NOMO-1 (cell line): ENCODE data around the gene MTNR1A.
A peak's percentile ranks its signal among the peaks of the same experiment; 100 is the strongest.

Source experiments
- DNase-seq, 2 experiments: peaks; one replicate each; lab custom pipeline; 2025; ENCODE audit not compliant: unreplicated experiment in 2 of 2; lab: John Stamatoyannopoulos, UW

The MTNR1A gene

DNA sequence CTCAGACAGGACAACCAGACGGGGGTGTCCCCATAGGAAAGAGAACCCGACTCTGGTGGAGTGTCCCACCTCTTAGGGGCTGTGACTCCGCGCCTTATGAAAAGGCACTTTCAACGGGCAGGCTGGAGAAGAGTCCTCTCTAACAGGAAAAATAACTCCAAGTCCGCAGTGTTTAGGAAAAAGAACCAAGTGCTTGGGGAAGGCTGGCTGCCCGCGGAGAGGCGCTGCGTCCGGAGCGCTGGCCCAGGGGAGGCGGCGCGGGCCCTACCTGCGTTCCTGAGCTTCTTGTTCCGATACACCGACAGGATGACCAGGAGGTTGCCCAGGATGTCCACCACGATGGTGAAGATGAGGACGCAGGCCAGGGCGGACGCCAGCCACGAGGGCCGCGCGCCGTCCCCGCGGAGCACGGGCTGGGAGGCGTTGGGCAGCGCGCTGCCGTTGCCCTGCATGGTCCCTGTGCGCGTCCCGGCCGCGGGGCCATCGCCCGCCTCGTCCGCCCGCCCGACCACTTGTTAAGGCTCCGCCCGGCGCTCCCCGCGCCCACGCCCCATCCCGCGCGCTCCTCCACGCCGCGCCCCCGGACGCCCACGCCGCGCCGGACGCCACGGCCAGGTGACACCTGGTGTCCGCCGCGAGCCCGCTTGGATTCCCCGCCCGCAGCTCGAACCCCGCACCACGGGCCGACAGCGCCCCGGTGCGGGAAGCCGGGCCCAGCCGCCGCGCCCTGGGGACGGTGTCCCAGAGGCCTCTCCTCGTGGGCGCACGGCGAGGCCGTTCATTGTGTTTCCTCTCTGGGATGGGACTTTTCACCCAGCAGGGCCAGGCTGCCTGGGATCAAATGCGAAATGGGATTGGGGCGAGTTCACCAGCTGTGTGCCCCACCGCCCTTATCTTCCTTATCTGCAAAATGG is at the start of gene MTNR1A:
MTNR1A (minus strand) TSS at position 654 of the 914 bp plus-strand sequence; CDS start at position 452, 202 bp downstream.
- DNase-seq, result no peak

DNA sequence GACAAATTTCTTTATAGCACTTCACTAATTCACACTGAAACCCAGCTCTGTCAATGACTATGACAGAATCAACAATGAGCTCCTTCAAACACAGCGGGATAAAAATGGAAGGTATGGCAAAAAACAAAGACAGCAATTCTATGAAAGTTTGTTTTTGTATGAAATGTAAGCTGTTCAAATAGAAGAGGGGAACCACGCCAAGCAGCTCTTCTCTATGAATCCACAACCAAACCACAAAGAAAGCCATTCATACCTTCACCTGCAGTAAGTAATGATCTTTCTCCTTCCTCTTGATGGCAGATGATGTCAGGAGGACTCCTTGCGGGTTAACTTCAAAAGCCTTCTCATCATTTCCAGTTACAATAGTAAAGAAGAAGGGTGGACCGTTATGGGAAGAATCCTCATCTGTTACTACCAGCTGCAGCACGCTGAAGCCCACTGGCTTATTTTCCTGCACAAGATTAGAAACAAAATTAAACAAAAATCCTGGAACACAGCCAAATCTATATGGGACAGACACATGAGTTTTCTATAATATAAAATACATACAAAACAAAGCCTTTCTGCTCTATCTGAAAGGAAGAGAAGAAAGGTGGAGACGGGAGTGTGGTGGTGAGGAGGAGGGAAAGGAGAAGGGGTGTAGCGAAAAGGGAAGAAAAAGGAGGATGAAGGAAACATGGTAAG is 48.9 kb upstream of the MTNR1A start:
- DNase-seq, result no peak

DNA sequence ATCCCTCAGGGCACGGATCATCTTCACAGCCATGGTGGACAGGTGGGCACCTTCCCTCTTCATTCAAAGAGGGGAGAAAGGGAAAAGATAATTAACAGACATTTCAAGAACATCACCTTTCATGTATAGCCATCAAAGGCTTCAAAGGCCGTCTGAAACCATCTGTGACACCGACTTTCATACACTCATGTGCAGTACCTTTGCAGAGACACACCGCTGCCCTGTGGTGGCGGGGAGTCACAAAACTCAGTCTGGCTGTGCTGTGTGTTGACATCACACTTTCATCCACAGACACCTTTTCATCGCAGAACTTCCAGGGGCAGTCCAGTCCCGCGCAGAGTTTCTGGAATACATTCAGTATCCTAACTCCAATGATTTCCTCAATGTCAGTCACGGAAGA is 47.6 kb upstream of the MTNR1A start:
- DNase-seq, result no peak

DNA sequence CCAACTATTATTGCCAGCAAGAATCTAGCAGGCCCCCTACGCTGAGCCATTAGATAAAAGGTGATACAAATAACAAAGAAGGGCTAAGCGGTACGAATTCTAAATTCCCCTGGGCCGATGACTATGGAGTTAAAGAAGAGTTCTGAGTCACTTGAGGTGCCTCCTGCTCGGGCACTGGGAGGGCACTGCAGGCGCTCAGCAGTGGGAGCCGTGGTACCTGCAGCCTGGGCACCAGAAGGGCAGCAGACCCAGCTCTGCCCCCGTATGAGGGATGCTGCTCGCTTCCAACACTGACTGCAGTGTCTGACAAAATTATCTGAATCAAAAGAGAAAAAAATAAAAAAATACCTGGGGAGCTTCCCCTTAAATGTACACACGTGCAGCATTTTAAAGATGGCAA is 44.1 kb upstream of the MTNR1A start:
- no peak for DNase-seq

DNA sequence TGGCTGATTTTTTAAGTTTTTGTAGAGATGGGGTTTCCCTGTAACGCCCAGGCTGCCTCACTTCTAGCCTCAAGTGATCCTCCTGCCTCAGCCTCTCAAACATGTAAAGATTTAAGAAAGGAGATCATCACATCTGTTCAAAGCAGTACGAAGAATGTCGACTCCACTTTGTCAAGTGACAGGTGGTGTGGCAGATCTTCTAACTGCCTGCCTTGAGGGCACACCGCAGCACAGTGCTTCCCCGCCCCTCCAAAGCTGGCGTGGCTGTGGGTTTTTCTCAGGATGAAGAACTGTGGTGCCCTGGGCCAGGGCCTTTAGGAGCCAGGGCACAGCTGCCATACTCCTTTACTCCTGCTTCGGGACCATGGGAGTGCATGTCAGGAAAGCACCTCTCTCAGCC is 43.3 kb upstream of the MTNR1A start:
- no peak for DNase-seq

DNA sequence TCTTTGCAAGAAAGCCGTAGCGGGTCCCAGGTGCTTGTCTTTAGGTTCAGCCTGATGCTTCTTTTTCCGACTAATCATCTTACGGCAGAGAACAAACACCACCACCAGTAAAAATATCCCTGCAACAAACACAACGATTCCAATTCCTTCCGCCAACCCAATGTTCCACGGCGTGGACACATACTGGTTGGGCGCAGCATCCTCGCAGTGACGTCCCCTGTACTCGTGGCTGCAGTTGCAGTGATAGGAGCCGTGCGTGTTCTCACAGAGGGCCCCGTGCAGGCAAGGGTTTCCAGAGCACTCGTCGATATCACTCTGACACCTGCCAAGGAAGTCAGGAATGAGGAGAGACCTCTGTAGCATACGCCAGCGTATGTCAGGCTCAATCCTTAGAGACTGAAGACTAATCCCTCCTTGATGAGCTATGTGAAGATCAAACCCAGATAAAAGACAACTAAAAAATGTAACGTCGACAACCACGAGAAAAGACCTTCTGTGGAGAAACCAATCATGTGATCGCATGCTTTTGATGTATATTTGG is 41.6 kb upstream of the MTNR1A start:
- DNase-seq, result no peak

DNA sequence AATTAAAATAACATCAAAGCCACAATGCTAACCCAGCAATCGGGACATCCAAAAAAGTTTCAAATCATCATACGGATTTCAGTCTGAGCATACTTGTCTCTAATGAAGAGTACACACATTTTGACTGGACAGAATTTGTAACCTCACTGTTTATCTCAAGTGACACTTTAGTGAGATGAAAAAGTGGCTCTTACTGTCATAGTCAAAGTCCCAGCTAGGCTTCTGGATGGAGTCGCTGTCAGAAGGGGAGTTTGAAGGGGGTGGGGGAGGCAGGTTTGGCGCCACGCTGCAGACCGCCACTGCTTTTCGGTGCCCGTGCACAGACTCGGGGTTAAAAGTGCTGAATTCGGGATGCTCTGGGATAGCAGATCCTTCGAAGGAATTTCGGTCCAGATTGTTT is 41.0 kb upstream of the MTNR1A start:
- no peak for DNase-seq

DNA sequence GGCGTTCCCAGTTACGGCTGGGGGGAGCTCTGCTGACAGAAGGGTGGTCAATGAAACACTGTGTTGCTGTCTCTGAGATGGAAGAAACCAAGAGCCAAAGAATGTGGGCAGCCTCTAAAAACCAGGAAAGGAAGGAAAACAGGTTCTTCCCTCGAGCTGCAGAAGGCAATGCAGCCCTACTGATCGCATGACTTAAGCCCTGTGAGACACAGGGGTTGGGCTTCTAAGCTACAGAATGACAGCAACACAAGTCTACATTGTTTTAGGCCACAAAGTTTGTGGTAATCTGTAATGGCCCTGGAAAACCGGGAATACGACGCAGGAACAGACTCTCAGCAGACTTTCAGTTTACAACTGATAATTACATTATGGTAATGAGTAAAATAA is 38.2 kb upstream of the MTNR1A start:
- no peak for DNase-seq

DNA sequence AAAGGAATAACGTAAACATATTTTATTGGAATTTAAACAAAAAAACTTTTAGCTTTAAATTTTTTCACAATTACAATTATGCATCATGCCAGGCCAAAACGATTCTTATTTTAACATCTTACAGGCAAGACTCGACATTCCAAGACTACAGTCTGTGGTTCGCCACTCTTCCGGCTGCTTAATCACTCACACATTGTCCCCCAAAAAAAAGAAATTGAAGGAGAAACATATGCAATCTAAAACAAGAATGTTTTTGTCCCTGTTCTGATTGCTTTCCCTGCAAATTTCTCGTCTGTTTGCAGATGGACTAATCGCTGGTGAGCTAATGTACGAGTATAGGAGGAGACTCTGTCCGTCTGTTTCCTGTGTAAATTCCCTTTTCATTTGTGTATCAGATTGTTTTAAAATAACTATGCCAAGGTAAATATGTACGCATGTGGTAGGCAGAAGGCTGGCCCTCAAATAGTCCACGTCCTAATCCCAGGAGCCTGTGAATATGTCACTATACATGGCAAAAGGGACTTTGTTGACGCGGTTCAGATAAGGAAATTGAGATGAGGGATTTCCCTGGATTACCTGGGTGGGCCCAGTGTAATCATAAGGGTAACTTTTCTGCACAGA is 37.7 kb upstream of the MTNR1A start:
- DNase-seq, result no peak

DNA sequence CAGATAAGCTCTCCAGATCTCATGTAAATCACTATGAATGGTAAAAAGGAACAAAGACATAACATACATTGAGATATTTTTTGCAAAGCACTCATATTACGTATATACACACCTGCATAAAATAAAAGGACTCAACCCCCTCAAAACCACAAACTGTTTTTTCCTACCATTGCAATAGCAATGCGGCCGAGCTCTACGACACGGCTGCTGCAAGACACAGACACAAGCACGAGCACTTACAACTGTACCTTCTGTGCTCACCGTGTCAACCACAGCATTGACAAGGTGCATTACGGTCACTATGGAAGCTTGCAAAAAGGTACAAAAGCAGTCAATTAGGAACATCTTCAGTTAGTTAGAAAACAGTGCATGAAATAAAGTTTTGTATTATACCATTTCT is 37.1 kb upstream of the MTNR1A start:
- no peak for DNase-seq

DNA sequence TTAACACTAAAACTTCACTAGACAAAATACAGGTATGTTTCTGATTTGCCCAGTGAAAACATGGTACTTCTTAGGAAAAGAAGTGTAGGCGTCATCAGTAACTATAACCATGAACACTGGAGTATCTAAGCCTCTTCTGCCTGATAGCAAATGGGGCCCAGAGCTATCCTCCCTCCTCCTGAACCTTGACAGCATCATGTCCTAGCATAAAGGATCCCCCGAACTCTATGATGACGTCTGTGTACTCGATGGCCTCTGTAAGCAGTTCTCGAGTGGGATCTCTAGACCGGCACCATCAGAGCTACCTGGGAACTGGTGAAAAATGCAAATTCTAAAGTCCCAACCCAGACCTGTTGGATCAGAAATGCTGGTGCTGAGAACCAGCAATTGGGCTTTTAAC is 36.3 kb upstream of the MTNR1A start:
- DNase-seq, result no peak

DNA sequence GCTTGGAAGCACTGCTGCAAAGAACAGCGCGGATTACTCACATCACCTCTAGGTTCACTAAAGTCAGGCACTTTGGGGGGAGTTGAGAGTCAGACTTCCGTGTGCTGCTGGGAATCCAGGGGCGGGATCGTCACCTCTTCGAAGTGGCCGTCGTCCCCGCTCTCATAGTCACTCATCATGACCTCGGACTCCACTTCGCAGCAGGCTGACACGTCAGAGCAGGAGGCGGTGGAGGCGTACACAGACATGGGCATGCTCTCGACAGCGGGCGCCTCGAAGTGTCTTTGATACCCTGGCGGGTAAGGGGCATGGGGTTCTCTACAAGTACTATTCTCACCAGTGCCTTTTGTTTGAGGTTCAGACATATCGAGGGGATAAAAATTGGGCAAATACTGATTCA is 33.1 kb upstream of the MTNR1A start:
- DNase-seq, result no peak

DNA sequence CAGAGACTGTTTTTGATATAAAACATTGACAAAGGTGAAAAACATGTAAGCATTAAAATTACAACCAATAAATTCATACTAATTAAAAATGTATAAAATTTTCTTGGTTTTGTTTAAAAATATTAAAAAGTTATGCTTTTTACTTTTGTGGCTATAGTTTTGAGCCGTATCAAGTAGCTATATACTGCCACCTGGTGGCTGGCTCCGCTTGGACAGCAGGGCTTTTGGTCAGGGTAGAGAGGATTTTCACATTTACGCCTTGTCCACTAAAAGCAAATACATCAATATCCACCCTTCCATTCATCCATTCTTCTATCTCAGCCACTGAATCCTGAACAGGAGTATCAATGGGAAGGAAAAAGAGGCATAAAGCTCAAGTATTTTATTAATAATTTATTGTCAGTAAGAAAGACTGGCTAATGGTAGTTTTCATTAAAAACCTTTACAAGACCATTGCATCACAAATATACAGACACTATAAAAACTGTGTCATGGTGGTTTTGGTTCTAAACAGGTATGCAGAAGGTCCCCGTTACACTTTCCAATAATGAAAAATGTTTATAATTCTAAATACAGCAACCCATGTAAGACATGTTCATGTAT is 32.1 kb upstream of the MTNR1A start:
- peak in 1 of 2 experiments; percentile 6 for DNase-seq

DNA sequence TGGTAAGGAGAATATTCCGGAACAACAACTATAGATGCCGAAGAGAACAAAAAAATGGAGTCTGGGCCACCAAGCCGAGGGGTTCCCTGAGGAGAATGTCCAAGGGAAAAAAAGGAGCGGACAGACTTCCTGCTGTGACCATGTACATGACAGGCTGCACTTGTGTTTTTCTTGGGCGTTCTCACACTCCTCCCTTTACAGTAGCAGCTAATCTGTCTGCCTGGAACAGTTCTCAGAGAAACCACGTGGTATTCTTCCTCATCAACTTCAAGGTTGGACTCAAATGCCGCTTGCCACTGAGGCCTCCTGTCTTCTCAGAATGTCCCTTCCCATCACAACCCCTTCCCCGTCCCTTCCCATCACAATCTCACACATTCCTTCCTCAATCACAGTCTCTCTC is 30.8 kb upstream of the MTNR1A start:
- DNase-seq, result no peak

DNA sequence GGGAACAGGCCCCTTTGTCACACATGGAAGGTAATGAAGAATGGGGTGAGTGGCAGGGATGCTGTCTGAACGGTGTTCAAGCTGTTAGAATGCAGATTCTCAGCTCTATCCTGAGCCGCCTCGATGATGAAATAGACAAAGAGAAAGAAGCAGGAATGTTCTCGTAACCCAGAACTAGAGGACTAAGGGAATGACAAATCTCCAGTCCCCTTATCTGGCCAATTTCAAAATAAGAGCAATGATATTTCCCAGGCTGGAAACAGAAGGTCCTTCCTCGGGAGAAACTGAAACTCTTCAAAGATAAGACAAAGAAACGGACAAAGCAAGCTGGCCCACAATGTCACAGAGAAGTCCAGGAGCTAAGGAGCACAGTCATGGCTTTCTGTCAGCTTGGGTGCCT is 29.5 kb upstream of the MTNR1A start:
- DNase-seq, result no peak

DNA sequence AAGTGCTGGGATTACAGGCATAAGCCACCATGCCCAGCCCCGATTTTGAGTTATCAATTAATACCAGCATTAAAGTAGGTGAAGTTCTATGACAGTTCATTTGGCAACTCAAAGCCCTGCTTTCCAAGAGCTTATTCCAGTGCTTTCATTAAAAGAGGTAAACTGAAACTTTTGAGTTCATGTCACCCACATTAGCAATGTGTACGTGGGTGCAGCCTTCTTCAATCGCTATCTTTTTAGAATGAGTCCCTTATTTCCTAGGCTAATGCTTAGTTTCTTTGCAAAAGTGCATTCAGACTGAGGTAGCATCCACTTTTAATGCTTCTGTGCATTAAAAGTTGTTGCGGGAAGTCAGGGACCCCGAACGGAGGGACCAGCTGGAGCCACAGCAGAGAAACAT is 26.1 kb upstream of the MTNR1A start:
- DNase-seq, result no peak

DNA sequence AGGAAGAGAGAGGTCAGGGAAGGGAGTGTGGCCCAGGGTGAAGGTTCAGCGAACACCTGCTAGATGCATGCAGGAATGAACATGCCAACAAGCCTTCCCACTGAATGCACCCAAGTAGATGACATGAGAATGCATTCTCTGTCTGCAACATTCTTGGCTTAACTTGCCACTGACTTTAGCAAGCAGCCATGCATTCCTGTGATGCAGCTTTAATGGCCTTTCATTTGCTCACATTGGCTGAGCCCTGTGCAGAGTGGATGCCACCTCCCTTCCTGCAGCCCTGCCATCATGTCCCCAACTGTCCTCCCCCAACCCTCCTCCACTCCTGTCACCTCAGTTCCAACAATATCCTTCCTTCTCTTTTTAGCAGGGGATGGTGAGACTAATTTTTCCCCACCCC is 25.3 kb upstream of the MTNR1A start:
- DNase-seq, result no peak

DNA sequence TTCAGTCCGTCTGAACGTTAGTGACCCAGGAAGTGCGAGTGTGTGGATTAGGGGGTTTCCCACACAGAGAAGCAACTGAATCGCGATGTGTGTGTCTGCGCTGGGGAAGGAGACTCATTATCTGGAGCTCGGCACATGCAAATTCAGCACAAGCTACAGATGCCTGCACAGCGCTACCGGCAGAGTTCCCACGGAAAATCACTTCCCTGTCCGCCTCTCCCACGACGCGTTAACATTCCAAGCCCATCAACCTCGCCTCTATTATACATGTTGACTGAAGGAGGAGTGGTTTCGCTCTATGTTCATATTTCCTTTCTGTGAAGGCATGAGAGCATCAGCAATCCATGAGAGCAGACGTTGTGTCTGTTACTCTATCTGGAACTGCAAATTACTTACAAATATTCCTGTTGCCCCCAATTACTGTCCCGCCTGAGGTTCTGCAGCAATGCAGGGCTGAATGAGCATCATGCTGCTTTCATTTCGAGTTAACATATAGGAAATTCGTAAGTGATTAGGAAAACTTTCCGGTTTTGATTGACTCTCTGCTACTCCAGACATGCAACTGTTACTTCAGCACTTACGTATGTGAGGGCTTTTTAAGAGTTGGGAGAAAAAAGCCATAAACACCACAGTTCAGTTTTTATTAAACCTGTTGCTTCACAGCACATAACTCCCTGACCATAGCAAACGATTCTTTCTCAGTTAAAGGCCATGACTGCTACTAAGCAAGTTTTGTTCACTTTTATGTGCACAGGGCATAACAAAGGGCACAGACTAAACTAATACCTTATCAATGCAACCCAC is 15.0 kb upstream of the MTNR1A start:
- no peak for DNase-seq

DNA sequence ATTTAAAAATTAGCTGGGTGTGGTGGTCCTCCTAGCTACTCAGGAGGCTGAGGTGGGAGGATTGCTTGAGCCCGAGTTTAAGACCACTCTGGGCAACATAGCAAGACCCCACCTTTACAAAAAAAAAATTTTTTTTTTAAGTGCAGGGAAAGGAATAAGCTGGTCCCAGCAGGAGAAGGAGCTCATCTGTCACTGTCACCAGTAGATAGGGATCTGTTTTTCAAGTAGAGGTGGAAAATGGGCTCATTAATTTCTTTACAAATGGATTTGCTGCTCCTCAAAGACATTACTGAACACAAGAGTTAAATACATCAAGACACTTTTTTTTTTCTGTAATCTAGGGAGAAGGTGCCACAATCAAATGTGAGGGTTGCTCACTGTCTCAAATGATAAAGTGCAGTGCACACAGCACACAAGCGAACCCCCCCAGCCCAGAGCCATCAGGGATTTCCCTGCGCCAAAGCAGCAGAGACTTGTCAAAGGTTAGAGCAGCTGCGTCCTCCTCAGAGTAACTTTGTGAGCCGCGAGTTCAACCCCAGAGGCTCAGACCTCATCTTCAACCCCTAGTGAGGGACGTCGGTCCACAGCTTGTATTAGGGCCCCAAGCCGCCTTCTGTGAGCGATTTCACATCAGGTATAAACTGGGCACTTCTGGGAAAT is 14.3 kb upstream of the MTNR1A start:
- DNase-seq, result no peak

DNA sequence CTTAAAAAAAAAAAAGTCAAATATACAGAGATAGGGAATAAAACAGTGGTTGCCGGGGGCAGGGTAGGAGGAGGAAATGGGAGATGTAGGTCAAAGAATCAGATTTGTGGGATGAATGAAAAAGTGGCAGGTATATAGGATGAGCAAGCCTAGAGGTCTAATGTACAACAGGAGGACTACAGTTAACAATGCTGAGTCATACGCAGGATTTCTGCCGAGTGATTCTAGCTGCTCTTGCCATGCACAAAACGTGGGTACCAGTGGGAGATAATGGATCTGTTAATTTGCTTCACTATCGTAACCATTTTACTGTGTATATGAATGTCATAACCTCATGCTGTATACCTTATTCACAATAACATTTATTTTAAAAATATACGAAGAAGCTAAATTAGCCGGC is 10.7 kb upstream of the MTNR1A start:
- no peak for DNase-seq
